Lower leg skin (tissue), 3 donors: ENCODE data around the gene ACHE.

Experiments
- POLR2A ChIP-seq, 2 donors: fragments of 450-650 bp; IDR thresholded peaks; one replicate each; pipeline ENCODE4 v1.6.1; 2016 to 2017; ENCODE audit warnings: antibody characterized with exemption in 2 of 2, mild to moderate bottlenecking in 1 of 2, moderate library complexity in 1 of 2
- TF ChIP-seq, protein P1 (sequence below), 3 donors: fragments of 450-650 bp; IDR thresholded peaks; one replicate each; pipeline ENCODE4 v1.5.1; 2016; ENCODE audit warnings: antibody characterized with exemption in 3 of 3, mild to moderate bottlenecking in 3 of 3, moderate library complexity in 2 of 3

DNA sequence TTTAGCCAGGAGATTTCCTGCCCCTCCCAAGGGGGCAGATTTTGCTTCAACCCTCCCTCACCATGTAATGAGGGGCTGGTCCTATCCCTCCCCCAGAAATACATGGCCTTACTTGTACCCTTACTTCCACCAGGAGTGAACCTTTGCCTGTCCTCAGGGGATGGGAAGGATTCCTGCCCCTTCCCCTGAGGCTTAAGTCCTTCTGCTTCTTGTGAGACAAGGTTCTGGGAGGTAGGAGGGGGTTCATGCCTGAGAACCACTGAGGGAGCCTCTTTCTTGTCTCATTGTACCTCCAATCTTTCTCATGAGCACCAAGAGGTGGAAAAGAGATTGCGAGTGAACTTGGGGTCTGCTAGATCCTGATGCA lies 34.1 kb upstream of the ACHE start:
- TF ChIP-seq, protein P1, sequence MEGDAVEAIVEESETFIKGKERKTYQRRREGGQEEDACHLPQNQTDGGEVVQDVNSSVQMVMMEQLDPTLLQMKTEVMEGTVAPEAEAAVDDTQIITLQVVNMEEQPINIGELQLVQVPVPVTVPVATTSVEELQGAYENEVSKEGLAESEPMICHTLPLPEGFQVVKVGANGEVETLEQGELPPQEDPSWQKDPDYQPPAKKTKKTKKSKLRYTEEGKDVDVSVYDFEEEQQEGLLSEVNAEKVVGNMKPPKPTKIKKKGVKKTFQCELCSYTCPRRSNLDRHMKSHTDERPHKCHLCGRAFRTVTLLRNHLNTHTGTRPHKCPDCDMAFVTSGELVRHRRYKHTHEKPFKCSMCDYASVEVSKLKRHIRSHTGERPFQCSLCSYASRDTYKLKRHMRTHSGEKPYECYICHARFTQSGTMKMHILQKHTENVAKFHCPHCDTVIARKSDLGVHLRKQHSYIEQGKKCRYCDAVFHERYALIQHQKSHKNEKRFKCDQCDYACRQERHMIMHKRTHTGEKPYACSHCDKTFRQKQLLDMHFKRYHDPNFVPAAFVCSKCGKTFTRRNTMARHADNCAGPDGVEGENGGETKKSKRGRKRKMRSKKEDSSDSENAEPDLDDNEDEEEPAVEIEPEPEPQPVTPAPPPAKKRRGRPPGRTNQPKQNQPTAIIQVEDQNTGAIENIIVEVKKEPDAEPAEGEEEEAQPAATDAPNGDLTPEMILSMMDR (IDR thresholded peaks at IDR 0.05) = no peak
- TF ChIP-seq POLR2A (IDR thresholded peaks at IDR 0.05) = no peak
